NCI-H2107 (cell line): ENCODE data around the gene PARD3.
A peak's percentile ranks its signal among the peaks of the same experiment; 100 is the strongest.
"Not testable (repeated sequence)": the region's sequence is repeated elsewhere in the genome, so short reads cannot be mapped to it uniquely, and the experiment has no call there.

ENCODE experiments used
- DNase-seq: peaks from one replicate; lab custom pipeline; 2025; lab: John Stamatoyannopoulos, UW

Gene PARD3

GRCh38 chr10:34742456-34742855 is 72.6 kb downstream of the PARD3 start:
- DNase-seq = no peak

- DNase-seq = not testable (repeated sequence)
These were observed 74.0 kb downstream of the PARD3 start for GRCh38 chr10:34741087-34741486.

GRCh38 chr10:34740321-34740720 is 74.8 kb downstream of the PARD3 start:
- no peak for DNase-seq

GRCh38 chr10:34739915-34740314 is 75.2 kb downstream of the PARD3 start:
- DNase-seq = peak; percentile 86

GRCh38 chr10:34737772-34738169 is 77.3 kb downstream of the PARD3 start:
- no peak for DNase-seq

- DNase-seq = peak; percentile 9
These were observed 77.9 kb downstream of the PARD3 start for GRCh38 chr10:34736976-34737771.

- DNase-seq = no peak
These were observed 80.2 kb downstream of the PARD3 start for GRCh38 chr10:34734918-34735317.

- DNase-seq = no peak
These were observed 82.2 kb downstream of the PARD3 start for GRCh38 chr10:34732926-34733325.

GRCh38 chr10:34731885-34732701 is 83.0 kb downstream of the PARD3 start:
- no peak for DNase-seq

GRCh38 chr10:34731213-34731612 is 83.9 kb downstream of the PARD3 start:
- no peak for DNase-seq

- no peak for DNase-seq
These were observed 84.4 kb downstream of the PARD3 start for GRCh38 chr10:34730726-34731125.

- no peak for DNase-seq
These were observed 85.5 kb downstream of the PARD3 start for GRCh38 chr10:34729619-34730018.

- no peak for DNase-seq
These were observed 86.7 kb downstream of the PARD3 start for GRCh38 chr10:34728361-34728760.

- no peak for DNase-seq
These were observed 87.5 kb downstream of the PARD3 start for GRCh38 chr10:34727595-34728033.

- no peak for DNase-seq
These were observed 88.2 kb downstream of the PARD3 start for GRCh38 chr10:34726862-34727261.

GRCh38 chr10:34723750-34724149 is 91.3 kb downstream of the PARD3 start:
- DNase-seq = peak; percentile 20

GRCh38 chr10:34722404-34722803 is 92.7 kb downstream of the PARD3 start:
- DNase-seq = no peak

GRCh38 chr10:34721208-34721840 is 93.8 kb downstream of the PARD3 start:
- DNase-seq = no peak

GRCh38 chr10:34719746-34720145 is 95.3 kb downstream of the PARD3 start:
- no peak for DNase-seq

- DNase-seq = no peak
These were observed 95.8 kb downstream of the PARD3 start for GRCh38 chr10:34719328-34719727.

- no peak for DNase-seq
These were observed 97.7 kb downstream of the PARD3 start for GRCh38 chr10:34717429-34717828.

- DNase-seq = no peak
These were observed 98.1 kb downstream of the PARD3 start for GRCh38 chr10:34716958-34717357.

- no peak for DNase-seq
These were observed 98.9 kb downstream of the PARD3 start for GRCh38 chr10:34716234-34716633.
